OCI-LY1 (cell line): ENCODE data around the gene MTUS2.

Experiments
- H2AFZ ChIP-seq: fragments of 200-600 bp; sonication (generic), shearing (Covaris generic); 2 replicates; pipeline ENCODE4 v1.6.0; 2014; ENCODE audit warnings: antibody characterized with exemption, mild to moderate bottlenecking, low read length
- H3F3A ChIP-seq: fragments of 200-600 bp; sonication (generic), shearing (Covaris generic); 2 replicates; pipeline ENCODE4 v1.6.0; 2014; ENCODE audit warnings: mild to moderate bottlenecking, antibody characterized with exemption, low read length, moderate library complexity; ENCODE audit not compliant: insufficient read depth
- H3K27ac ChIP-seq: fragments of 200-600 bp; sonication (generic); 2 replicates; pipeline ENCODE4 v1.5.1; 2014; ENCODE audit warnings: low read length, mixed run types, mild to moderate bottlenecking, low read depth; ENCODE audit not compliant: poor library complexity, severe bottlenecking
- H3K27me3 ChIP-seq: fragments of 200-600 bp; sonication (generic); 2 replicates; pipeline ENCODE4 v1.6.0; 2014; ENCODE audit warnings: antibody characterized with exemption, mild to moderate bottlenecking, low read length, moderate library complexity; ENCODE audit not compliant: insufficient read depth
- H3K36me3 ChIP-seq: fragments of 200-600 bp; sonication (generic); 2 replicates; pipeline ENCODE4 v1.6.1; 2014; ENCODE audit warnings: mild to moderate bottlenecking, antibody characterized with exemption, low read length, moderate library complexity, mixed read lengths; ENCODE audit not compliant: insufficient read depth
- H3K4me1 ChIP-seq: fragments of 200-600 bp; sonication (generic); 2 replicates; pipeline ENCODE4 v1.5.1; 2014; ENCODE audit warnings: mild to moderate bottlenecking, low read length, moderate library complexity; ENCODE audit not compliant: insufficient read depth, severe bottlenecking
- H3K4me2 ChIP-seq: fragments of 200-600 bp; sonication (generic), shearing (Covaris generic); 2 replicates; pipeline ENCODE4 v1.6.1; 2014; ENCODE audit warnings: low read length
- H3K4me3 ChIP-seq: fragments of 200-600 bp; sonication (generic); 2 replicates; pipeline ENCODE4 v1.5.1; 2014; ENCODE audit warnings: low read length, low read depth, mild to moderate bottlenecking, mixed read lengths; ENCODE audit not compliant: poor library complexity, severe bottlenecking
- H3K79me2 ChIP-seq: fragments of 200-600 bp; shearing (Covaris generic); 2 replicates; pipeline ENCODE4 v1.6.1; 2016; ENCODE audit warnings: mixed run types, low read length, mixed read lengths; ENCODE audit not compliant: insufficient read depth
- H3K9ac ChIP-seq: fragments of 200-600 bp; sonication (generic), shearing (Covaris generic); 2 replicates; pipeline ENCODE4 v1.6.1; 2014; ENCODE audit warnings: mild to moderate bottlenecking, low read length, mixed read lengths
- H3K9me2 ChIP-seq: fragments of 200-600 bp; sonication (generic), shearing (Covaris generic); 2 replicates; pipeline ENCODE4 v1.6.1; 2014; ENCODE audit warnings: low read depth, mild to moderate bottlenecking, low read length, mixed read lengths
- H3K9me3 ChIP-seq: fragments of 200-600 bp; shearing (Covaris generic); 2 replicates; pipeline ENCODE4 v1.6.1; 2014; ENCODE audit warnings: low read length, mixed read lengths
- H4K20me1 ChIP-seq: fragments of 200-600 bp; sonication (generic), shearing (Covaris generic); 2 replicates; pipeline ENCODE4 v1.6.0; 2016; ENCODE audit warnings: mild to moderate bottlenecking, low read length; ENCODE audit not compliant: insufficient read depth
- EZH2 ChIP-seq: fragments of 200-600 bp; sonication (generic), shearing (Covaris generic); IDR thresholded peaks from 2 replicates; pipeline ENCODE4 v1.8.0; 2017; ENCODE audit warnings: borderline replicate concordance, mixed run types, mild to moderate bottlenecking, antibody characterized with exemption, low read length, moderate library complexity, mixed read lengths
- TF ChIP-seq, protein P1 (sequence below): fragments of 200-600 bp; sonication (generic), shearing (Covaris generic); IDR thresholded peaks from 2 replicates; pipeline ENCODE4 v1.5.1; 2017; ENCODE audit warnings: mild to moderate bottlenecking, antibody characterized with exemption, low read length, moderate library complexity, mixed read lengths

The MTUS2 gene

DNA sequence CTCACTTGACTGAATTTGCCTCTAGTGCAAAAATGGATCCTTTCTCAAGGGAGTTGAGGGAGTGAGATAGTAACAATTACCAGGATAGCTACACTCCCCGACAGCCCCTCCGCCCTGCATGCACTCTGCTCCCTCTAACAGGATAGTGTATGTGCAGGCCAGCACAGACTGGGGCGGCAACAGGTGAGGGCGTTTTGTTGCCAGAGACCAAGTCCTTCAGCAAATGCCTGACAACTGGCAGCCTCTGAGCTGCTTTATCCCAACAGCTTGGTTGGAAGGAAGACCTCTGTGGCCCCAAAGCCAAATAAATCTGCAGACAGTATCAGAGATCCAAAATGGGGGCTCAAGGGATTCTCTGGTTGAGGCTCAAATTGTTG is 688.7 kb downstream of the MTUS2 start:
- H3F3A ChIP-seq, result no peaks in the 10 kb centered on the region
- H3K4me3 ChIP-seq, result no peak overlapping the region
- H3K27me3 ChIP-seq, result 0 out of 2 replicates have a peak, but pooled peaks cover 6% of the 10 kb centered on the region
- no peaks in the 10 kb centered on the region for H3K79me2 ChIP-seq
- no peaks in the 10 kb centered on the region for H4K20me1 ChIP-seq
- H3K36me3 ChIP-seq, result peaks cover 27% of the 10 kb centered on the region; the same call in 1 of the 2 replicates
- no peaks in the 10 kb centered on the region for H3K9me3 ChIP-seq
- no peak overlapping the region for H2AFZ ChIP-seq
- peaks cover 15% of the 10 kb centered on the region for H3K4me1 ChIP-seq
- no peak overlapping the region for H3K4me2 ChIP-seq
- TF ChIP-seq EZH2, result no peak
- TF ChIP-seq, protein P1, sequence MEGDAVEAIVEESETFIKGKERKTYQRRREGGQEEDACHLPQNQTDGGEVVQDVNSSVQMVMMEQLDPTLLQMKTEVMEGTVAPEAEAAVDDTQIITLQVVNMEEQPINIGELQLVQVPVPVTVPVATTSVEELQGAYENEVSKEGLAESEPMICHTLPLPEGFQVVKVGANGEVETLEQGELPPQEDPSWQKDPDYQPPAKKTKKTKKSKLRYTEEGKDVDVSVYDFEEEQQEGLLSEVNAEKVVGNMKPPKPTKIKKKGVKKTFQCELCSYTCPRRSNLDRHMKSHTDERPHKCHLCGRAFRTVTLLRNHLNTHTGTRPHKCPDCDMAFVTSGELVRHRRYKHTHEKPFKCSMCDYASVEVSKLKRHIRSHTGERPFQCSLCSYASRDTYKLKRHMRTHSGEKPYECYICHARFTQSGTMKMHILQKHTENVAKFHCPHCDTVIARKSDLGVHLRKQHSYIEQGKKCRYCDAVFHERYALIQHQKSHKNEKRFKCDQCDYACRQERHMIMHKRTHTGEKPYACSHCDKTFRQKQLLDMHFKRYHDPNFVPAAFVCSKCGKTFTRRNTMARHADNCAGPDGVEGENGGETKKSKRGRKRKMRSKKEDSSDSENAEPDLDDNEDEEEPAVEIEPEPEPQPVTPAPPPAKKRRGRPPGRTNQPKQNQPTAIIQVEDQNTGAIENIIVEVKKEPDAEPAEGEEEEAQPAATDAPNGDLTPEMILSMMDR, result no peak
- H3K9me2 ChIP-seq, result no peaks in the 10 kb centered on the region
- no peak overlapping the region for H3K9ac ChIP-seq
- H3K27ac ChIP-seq, result no peak overlapping the region

DNA sequence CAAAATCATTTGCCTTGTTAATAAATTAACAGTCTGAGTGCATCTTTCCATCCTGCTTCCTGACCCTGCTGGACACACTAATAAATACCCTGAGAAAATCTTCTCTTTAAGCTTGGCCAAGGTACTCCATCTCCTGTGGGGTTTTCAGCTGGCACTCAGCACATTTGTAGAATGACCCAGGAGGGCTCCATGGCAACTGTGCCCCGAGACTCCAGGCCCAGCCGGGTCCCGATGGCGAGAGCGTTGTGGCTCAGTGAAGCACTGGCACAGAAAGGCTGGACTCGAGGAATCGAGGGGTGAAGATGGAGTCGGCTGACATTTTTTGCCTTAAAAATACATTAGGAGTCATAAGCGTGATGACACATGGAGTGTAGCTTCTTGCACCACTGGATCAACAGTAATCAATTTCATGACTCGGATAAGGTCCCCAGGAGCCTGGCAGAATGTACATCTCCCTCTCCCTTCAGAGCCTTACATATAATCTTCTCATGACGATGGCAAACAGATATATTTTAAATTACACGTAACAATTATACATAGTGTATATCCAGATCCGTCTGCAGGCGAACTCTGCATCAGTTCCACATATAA is 690.0 kb downstream of the MTUS2 start:
- H4K20me1 ChIP-seq, result no peaks in the 10 kb centered on the region
- H3K9ac ChIP-seq, result no peak overlapping the region
- TF ChIP-seq, protein P1, result no peak
- no peak for TF ChIP-seq EZH2
- H3K36me3 ChIP-seq, result peaks cover 36% of the 10 kb centered on the region
- H2AFZ ChIP-seq, result no peak overlapping the region
- H3K4me2 ChIP-seq, result no peak overlapping the region
- H3K4me1 ChIP-seq, result peaks cover 15% of the 10 kb centered on the region
- no peak overlapping the region for H3K27ac ChIP-seq
- H3K4me3 ChIP-seq, result no peak overlapping the region
- no peaks in the 10 kb centered on the region for H3K79me2 ChIP-seq
- no peaks in the 10 kb centered on the region for H3F3A ChIP-seq
- H3K9me2 ChIP-seq, result no peaks in the 10 kb centered on the region
- no peaks in the 10 kb centered on the region for H3K27me3 ChIP-seq
- no peaks in the 10 kb centered on the region for H3K9me3 ChIP-seq

DNA sequence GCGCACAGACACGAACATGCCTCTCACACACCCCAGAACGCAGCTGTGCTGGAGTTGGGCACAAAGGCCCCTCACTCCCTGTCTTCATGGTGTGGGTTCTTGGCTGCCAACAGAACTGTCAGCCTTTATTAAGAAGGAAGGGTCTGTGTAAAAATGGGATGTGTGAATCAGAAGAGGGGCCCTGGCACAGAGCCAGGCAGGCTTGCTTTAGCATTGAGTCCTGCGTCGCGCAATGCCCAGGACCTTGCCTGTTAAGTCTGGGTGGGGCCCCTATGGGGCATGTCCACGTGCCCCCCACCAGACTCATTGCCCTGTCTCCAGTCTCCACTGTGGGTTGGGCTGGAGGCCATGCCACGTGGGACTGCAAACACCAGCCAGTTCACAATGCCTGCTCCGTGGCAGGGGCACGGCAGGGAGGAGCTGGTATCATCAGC is 690.5 kb downstream of the MTUS2 start:
- Histone ChIP-seq H3K9me2 (no peaks in the 10 kb centered on the region), H4K20me1 (no peaks in the 10 kb centered on the region), H3K27me3 (no peaks in the 10 kb centered on the region), H3K27ac (no peak overlapping the region), H3K4me3 (no peak overlapping the region), H3K4me2 (no peak overlapping the region), H2AFZ (no peak overlapping the region), H3F3A (no peaks in the 10 kb centered on the region), H3K9ac (no peak overlapping the region), H3K36me3 (peaks cover 42% of the 10 kb centered on the region), H3K9me3 (no peaks in the 10 kb centered on the region), H3K4me1 (peaks cover 15% of the 10 kb centered on the region), H3K79me2 (no peaks in the 10 kb centered on the region)
- TF ChIP-seq, protein P1, result no peak
- no peak for TF ChIP-seq EZH2
